ENCODE measurements around the gene SERPINB6.
"Not testable (repeated sequence)": the region's sequence is repeated elsewhere in the genome, so short reads cannot be mapped to it uniquely, and the experiment has no call there.

Gene SERPINB6

GRCh38 chr6:3001146-3001772 is 29.9 kb upstream of the SERPINB6 start:
- Histone ChIP-seq H3K27ac (ENCODE audit: insufficient read depth in 1 of 2, low read depth in 1 of 2, low read length in 2 of 2, poor library complexity in 1 of 2, severe bottlenecking in 2 of 2) (peak overlapping the region in 1 of 2 experiments; percentile 32), H3K36me3 (ENCODE audit: control insufficient read depth in 4 of 4, insufficient read depth in 4 of 4, low read length in 3 of 4) (peaks cover 0 to 19% (median 5%) of the 10 kb centered on the region in 4 experiments), H3K9me3 (ENCODE audit: control extremely low read depth in 1 of 5, control insufficient read depth in 4 of 5, insufficient read depth in 2 of 5, low read depth in 1 of 5, low read length in 4 of 5) (no peaks in the 10 kb centered on the region), H3K4me1 (ENCODE audit: control extremely low read depth in 1 of 4, control insufficient read depth in 4 of 4, insufficient read depth in 4 of 4, low read length in 3 of 4) (peaks cover 6 to 28% (median 23%) of the 10 kb centered on the region in 4 experiments), H3K27me3 (replicated peaks in 2 of 5; ENCODE audit: control insufficient read depth in 4 of 5, insufficient read depth in 5 of 5, low read length in 4 of 5) (no peaks in the 10 kb centered on the region), H3K4me3 (ENCODE audit: control insufficient read depth in 1 of 7, extremely low read depth in 1 of 7, insufficient read depth in 4 of 7, low read depth in 2 of 7, low read length in 6 of 7) (peak overlapping the region in 1 of 7 experiments; percentile 23)
- ChIA-PET CTCF (interaction anchor here (0.7 to 3.3 kb wide), 24 partner anchors 10 to 268 kb away, joined by 3 to 18 read pairs (median 8); partner anchors contain the start of gene RIPK1), POLR2A (interaction anchor here (0.7 to 1.4 kb wide), 4 partner anchors 22 to 250 kb away, joined by 3 to 4 read pairs (median 3); no protein-coding TSS in a partner anchor)
- WGBS (ENCODE audit: insufficient coverage) = 97% methylated on average over 4 of the region's 11 CpGs
- no peak for DNase-seq

- peak within 1 kb of the TSS in 1 of 2 experiments; percentile 83 for H3K27ac ChIP-seq (ENCODE audit: insufficient read depth in 1 of 2, low read depth in 1 of 2, low read length in 2 of 2, poor library complexity in 1 of 2, severe bottlenecking in 2 of 2)
- peak within 1 kb of the TSS; percentile 57 to 91 (median 83) for H3K4me3 ChIP-seq (ENCODE audit: control insufficient read depth in 1 of 7, extremely low read depth in 1 of 7, insufficient read depth in 4 of 7, low read depth in 2 of 7, low read length in 6 of 7)
- H3K9me3 ChIP-seq (ENCODE audit: control extremely low read depth in 1 of 5, control insufficient read depth in 4 of 5, insufficient read depth in 2 of 5, low read depth in 1 of 5, low read length in 4 of 5) = no peaks in the 10 kb centered on the region
- WGBS (ENCODE audit: insufficient coverage) = 4% methylated on average over 58 of the region's 87 CpGs
- peaks cover 6 to 28% (median 23%) of the 10 kb centered on the region in 4 experiments for H3K4me1 ChIP-seq (ENCODE audit: control extremely low read depth in 1 of 4, control insufficient read depth in 4 of 4, insufficient read depth in 4 of 4, low read length in 3 of 4)
- CTCF ChIA-PET = interaction anchor here (0.6 to 3.3 kb wide), 17 partner anchors 10 to 252 kb away, joined by 3 to 18 read pairs (median 5); partner anchors contain the start of gene RIPK1
- DNase-seq = peak; percentile 72 to 86 (median 84)
- no peaks in the 10 kb centered on the region for H3K27me3 ChIP-seq (replicated peaks in 2 of 5; ENCODE audit: control insufficient read depth in 4 of 5, insufficient read depth in 5 of 5, low read length in 4 of 5)
- POLR2A ChIA-PET = interaction anchor here (0.6 to 1.3 kb wide), 4 partner anchors 9 to 160 kb away, joined by 3 to 8 read pairs (median 4); partner anchors contain the start of genes RIPK1 and SERPINB1
- H3K36me3 ChIP-seq (ENCODE audit: control insufficient read depth in 4 of 4, insufficient read depth in 4 of 4, low read length in 3 of 4) = peaks cover 0 to 7% (median 0%) of the 10 kb centered on the region in 4 experiments
These were observed 28.5 kb upstream of the SERPINB6 start, which contains the start of gene NQO2 for GRCh38 chr6:2999618-3000557. TSS of gene NQO2 (plus strand) at chr6:2999894. CDS start at chr6:3006553, 6,659 bp downstream.

- DNase-seq = peak in 2 of 3 donors; percentile 49 to 67
- Histone ChIP-seq H3K9me3 (ENCODE audit: control extremely low read depth in 1 of 5, control insufficient read depth in 4 of 5, insufficient read depth in 2 of 5, low read depth in 1 of 5, low read length in 4 of 5) (no peaks in the 10 kb centered on the region), H3K36me3 (ENCODE audit: control insufficient read depth in 4 of 4, insufficient read depth in 4 of 4, low read length in 3 of 4) (peaks cover 0 to 2% (median 0%) of the 10 kb centered on the region in 4 experiments), H3K27me3 (replicated peaks in 2 of 5; ENCODE audit: control insufficient read depth in 4 of 5, insufficient read depth in 5 of 5, low read length in 4 of 5) (no peaks in the 10 kb centered on the region), H3K27ac (ENCODE audit: insufficient read depth in 1 of 2, low read depth in 1 of 2, low read length in 2 of 2, poor library complexity in 1 of 2, severe bottlenecking in 2 of 2) (peak overlapping the region in 1 of 2 experiments; percentile 69), H3K4me1 (ENCODE audit: control extremely low read depth in 1 of 4, control insufficient read depth in 4 of 4, insufficient read depth in 4 of 4, low read length in 3 of 4) (peaks cover 6 to 28% (median 23%) of the 10 kb centered on the region in 4 experiments), H3K4me3 (ENCODE audit: control insufficient read depth in 1 of 7, extremely low read depth in 1 of 7, insufficient read depth in 4 of 7, low read depth in 2 of 7, low read length in 6 of 7) (peak overlapping the region; percentile 38 to 88 (median 78))
- WGBS (ENCODE audit: insufficient coverage) = 0% methylated on average over 28 of the region's 30 CpGs
- CTCF ChIA-PET = interaction anchor here (0.7 to 3.3 kb wide), 8 partner anchors 9 to 252 kb away, joined by 3 to 12 read pairs (median 4); partner anchors contain the start of gene RIPK1
- POLR2A ChIA-PET = interaction anchor here (0.6 to 1.3 kb wide), 4 partner anchors 9 to 161 kb away, joined by 3 to 8 read pairs (median 4); partner anchors contain the start of genes RIPK1 and SERPINB1
These were observed 27.7 kb upstream of the SERPINB6 start for GRCh38 chr6:2998998-2999617.

- Histone ChIP-seq H3K4me3 (ENCODE audit: control insufficient read depth in 1 of 7, extremely low read depth in 1 of 7, insufficient read depth in 4 of 7, low read depth in 2 of 7, low read length in 6 of 7) (peak overlapping the region; percentile 38 to 88 (median 78)), H3K27ac (ENCODE audit: insufficient read depth in 1 of 2, low read depth in 1 of 2, low read length in 2 of 2, poor library complexity in 1 of 2, severe bottlenecking in 2 of 2) (peak overlapping the region in 1 of 2 experiments; percentile 69), H3K4me1 (ENCODE audit: control extremely low read depth in 1 of 4, control insufficient read depth in 4 of 4, insufficient read depth in 4 of 4, low read length in 3 of 4) (peaks cover 6 to 28% (median 23%) of the 10 kb centered on the region in 4 experiments)
- DNase-seq = peak; percentile 48 to 84 (median 77)
- 0% methylated on average over 4 of the region's 16 CpGs for WGBS (ENCODE audit: insufficient coverage)
- CTCF ChIA-PET = interaction anchor here (0.6 to 2.8 kb wide), 9 partner anchors 8 to 152 kb away, joined by 3 to 11 read pairs (median 3); no protein-coding TSS in a partner anchor
- H3K27me3 ChIP-seq (replicated peaks in 2 of 5; ENCODE audit: control insufficient read depth in 4 of 5, insufficient read depth in 5 of 5, low read length in 4 of 5); H3K9me3 ChIP-seq (ENCODE audit: control extremely low read depth in 1 of 5, control insufficient read depth in 4 of 5, insufficient read depth in 2 of 5, low read depth in 1 of 5, low read length in 4 of 5); H3K36me3 ChIP-seq (ENCODE audit: control insufficient read depth in 4 of 4, insufficient read depth in 4 of 4, low read length in 3 of 4): not testable (repeated sequence)
- POLR2A ChIA-PET = interaction anchor here (1.3 kb wide), 1 partner anchor 70 kb away, joined by 8 read pairs; the partner anchor contains the start of gene RIPK1
These were observed 27.1 kb upstream of the SERPINB6 start for GRCh38 chr6:2998249-2998997.

- H3K27ac ChIP-seq (ENCODE audit: insufficient read depth in 1 of 2, low read depth in 1 of 2, low read length in 2 of 2, poor library complexity in 1 of 2, severe bottlenecking in 2 of 2) = no peak overlapping the region
- peaks cover 5 to 30% (median 24%) of the 10 kb centered on the region in 4 experiments for H3K4me1 ChIP-seq (ENCODE audit: control extremely low read depth in 1 of 4, control insufficient read depth in 4 of 4, insufficient read depth in 4 of 4, low read length in 3 of 4)
- H3K9me3 ChIP-seq (ENCODE audit: control extremely low read depth in 1 of 5, control insufficient read depth in 4 of 5, insufficient read depth in 2 of 5, low read depth in 1 of 5, low read length in 4 of 5) = no peaks in the 10 kb centered on the region
- 100% methylated on average over 2 of the region's 4 CpGs for WGBS (ENCODE audit: insufficient coverage)
- DNase-seq = no peak
- CTCF ChIA-PET = interaction anchor here (1.2 kb wide), 1 partner anchor 62 kb away, joined by 3 read pairs; no protein-coding TSS in a partner anchor
- H3K4me3 ChIP-seq (ENCODE audit: control insufficient read depth in 1 of 7, extremely low read depth in 1 of 7, insufficient read depth in 4 of 7, low read depth in 2 of 7, low read length in 6 of 7) = no peak overlapping the region
- H3K27me3 ChIP-seq (replicated peaks in 2 of 5; ENCODE audit: control insufficient read depth in 4 of 5, insufficient read depth in 5 of 5, low read length in 4 of 5) = no peaks in the 10 kb centered on the region
- no peaks in the 10 kb centered on the region for H3K36me3 ChIP-seq (ENCODE audit: control insufficient read depth in 4 of 4, insufficient read depth in 4 of 4, low read length in 3 of 4)
- POLR2A ChIA-PET = no interaction called here
These were observed 22.5 kb upstream of the SERPINB6 start for GRCh38 chr6:2993755-2994317.

Data from common myeloid progenitor, CD34-positive (primary cell).